ENCODE measurements around the gene KLHL26.

KLHL26 gene

DNA sequence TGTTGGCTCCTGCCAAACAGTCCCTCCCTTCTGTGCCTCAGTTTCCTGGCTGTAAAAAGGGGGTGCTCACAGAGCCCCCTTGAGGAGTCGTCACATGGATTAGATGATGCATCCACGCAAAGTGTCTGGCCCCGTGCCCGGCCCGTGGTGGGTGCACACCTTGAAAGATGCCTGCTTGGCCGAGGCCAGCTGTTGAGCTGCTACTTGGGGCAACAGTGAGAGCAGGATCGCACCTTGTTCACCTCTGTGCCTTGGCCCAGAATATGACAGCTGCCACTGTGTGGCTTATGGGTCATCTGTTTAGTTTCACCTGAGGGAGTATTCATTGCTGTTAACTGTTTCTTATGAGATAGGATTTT is 64.4 kb downstream of the KLHL26 start:
- no peak for DNase-seq (ENCODE audit: extremely low read depth, low read depth)
- TF ChIP-seq, protein P1, sequence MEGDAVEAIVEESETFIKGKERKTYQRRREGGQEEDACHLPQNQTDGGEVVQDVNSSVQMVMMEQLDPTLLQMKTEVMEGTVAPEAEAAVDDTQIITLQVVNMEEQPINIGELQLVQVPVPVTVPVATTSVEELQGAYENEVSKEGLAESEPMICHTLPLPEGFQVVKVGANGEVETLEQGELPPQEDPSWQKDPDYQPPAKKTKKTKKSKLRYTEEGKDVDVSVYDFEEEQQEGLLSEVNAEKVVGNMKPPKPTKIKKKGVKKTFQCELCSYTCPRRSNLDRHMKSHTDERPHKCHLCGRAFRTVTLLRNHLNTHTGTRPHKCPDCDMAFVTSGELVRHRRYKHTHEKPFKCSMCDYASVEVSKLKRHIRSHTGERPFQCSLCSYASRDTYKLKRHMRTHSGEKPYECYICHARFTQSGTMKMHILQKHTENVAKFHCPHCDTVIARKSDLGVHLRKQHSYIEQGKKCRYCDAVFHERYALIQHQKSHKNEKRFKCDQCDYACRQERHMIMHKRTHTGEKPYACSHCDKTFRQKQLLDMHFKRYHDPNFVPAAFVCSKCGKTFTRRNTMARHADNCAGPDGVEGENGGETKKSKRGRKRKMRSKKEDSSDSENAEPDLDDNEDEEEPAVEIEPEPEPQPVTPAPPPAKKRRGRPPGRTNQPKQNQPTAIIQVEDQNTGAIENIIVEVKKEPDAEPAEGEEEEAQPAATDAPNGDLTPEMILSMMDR (IDR thresholded peaks at IDR 0.05; ENCODE audit: low read depth, low read length): no peak

DNA sequence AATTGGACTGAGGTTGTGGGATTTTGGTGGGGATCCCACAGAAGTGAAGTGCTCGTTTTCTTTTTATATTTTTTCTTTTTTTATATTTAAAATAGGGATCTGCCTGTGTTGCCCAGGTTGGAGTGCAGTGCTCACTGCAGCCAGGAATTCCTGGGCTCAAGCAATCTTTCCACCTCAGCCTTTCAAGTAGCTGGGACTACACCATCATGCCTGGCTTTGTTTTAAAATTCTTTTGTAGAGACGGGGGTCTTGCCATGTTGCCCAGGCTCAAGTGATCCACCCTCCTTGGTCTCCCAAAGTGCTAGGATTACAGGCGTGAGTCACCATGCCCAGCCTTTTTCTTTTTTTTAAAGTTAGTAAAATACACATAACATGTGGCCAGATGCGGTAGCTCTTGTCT is 67.2 kb downstream of the KLHL26 start:
- TF ChIP-seq, protein P1 (IDR thresholded peaks at IDR 0.05; ENCODE audit: low read depth, low read length): no peak
- no peak for DNase-seq (ENCODE audit: extremely low read depth, low read depth)

DNA sequence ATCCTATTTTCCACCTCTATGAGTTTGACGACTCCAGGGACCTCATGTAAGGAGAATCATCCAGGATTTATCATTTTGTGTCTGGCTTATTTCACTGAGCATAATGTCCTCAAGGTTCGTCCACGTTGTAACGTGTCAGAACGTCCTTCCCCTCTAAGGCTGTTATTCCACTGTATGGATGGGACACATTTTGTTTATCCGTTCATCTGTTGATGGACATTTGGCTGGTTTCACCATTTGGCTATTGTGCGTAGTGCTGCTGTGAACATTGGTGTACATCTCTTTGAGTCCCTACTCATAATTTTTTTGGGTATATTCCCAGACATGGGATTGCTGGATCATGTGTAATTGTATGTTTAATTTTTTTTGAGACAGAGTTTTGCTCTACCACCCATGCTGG is 68.1 kb downstream of the KLHL26 start:
- TF ChIP-seq, protein P1 (IDR thresholded peaks at IDR 0.05; ENCODE audit: low read depth, low read length): no peak
- DNase-seq (ENCODE audit: extremely low read depth, low read depth): no peak

DNA sequence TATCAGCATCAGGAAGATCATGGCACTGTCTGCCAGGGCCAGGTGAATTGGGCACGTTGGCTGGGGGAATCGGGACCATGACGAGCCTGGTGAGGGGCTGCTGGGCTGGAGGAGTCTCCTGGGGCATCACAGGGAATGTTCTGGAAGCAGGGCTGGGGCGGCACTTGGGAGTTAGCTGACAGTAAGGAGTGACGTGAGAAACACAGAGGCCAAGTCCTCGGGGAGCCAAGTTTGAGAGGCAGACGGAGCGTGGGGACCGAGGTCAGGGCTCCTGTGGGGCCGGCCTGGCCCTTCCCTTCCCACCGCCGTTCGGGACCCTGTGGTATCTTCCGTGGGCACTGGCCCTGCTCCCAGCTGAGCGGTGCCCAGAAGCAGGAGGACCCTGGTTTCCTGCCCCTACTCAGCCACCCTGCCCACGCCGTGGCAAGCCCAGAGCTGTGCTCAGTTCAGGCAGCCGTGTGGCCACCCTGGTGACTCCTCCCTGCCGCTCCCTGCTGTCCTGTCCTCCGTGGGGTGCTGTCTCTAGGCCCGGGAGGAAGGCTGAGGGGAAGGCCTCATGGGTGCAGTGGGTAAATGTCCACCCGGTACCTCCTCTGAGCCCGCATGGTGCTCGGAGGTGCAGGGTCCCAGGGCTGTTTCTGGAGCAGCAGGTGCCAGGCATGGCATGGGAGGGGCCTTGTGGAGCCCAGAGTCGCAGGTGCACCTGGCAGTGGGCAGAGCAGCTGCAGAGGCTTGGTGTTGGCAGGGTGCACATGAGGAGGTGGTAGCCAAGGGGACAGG is 71.8 kb downstream of the KLHL26 start:
- TF ChIP-seq, protein P1 (IDR thresholded peaks at IDR 0.05; ENCODE audit: low read depth, low read length): no peak
- DNase-seq (ENCODE audit: extremely low read depth, low read depth): no peak

DNA sequence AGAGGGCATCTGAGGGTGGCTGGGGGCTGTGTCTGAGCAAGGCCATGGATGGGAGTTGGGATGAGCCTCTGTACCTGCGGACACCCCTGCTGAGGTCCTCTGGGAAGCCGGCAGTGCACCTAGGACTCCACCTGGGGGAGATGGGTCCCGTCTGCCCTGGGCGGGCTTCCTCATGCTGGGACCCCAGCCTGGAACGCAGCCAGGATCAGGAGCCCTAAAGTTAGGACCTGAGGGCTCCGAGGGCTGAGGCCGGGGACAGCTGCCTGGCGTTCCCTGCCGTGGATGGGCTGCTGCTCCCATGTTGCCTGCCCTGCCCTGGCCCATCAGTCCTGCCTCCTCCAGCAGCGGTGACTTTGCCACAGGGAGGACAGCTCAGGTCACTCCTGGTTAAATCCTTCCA is 72.7 kb downstream of the KLHL26 start:
- DNase-seq (ENCODE audit: extremely low read depth, low read depth): no peak
- TF ChIP-seq, protein P1 (IDR thresholded peaks at IDR 0.05; ENCODE audit: low read depth, low read length): no peak

DNA sequence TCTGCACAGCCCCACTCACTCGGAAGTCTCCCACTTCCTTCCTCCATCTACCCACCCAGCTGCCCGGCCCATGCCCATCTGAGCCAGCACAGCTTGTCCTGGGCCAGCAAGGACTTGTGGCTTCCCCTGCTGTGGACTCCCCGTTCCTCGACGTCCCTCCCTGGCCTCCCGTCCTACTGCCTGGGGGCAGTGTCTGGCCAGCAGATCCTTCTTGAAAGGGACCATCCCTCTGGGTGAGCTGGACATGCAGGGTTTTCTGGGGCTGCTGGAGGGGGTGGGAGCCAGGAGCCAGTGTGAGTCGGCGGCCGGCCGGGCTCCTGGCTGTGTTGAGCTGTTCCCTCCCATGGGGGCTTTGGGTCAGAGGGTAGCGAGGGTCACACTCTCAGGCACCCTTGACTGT is 73.4 kb downstream of the KLHL26 start:
- DNase-seq (ENCODE audit: extremely low read depth, low read depth): no peak
- TF ChIP-seq, protein P1 (IDR thresholded peaks at IDR 0.05; ENCODE audit: low read depth, low read length): no peak

DNA sequence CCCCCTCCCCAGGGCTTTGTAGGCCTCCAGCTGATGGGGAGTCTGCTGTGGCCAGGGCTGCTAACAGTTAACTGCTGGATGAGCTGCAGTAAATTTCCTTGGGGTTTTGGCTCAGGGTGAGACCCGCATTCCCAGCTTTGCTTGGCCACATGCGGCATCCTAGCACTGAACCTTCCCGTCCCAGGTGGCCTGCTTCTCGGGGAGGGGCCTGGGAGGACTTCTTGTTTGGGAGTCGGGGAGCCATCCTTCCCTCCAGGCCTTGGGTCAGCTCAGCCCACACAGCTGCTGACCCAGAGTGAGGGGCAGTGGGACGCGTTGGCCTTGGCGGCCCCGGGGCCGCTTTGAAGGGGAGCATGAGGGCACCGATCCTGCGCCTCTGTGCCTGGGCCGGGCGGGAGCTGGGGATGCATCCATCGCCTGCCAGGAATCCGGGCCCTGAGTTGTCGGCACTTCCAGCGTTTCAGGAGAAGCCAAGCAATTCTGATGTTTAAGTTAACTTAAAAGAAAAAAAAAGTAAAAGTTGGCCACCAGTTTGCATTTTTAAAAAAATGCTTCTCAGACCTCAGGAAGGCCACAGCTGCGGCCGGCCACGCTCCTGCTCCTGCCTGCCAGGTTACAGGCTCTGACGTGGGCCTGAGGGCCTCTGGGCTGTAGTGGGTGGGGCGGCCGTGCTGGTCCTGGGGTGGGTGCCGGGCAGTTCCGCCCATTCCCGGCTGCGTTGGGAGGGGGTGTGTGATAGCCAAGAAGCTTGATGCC is 74.3 kb downstream of the KLHL26 start:
- TF ChIP-seq, protein P1 (IDR thresholded peaks at IDR 0.05; ENCODE audit: low read depth, low read length): no peak

More for the DNA sequence above, 74.3 kb downstream of the KLHL26 start:
- peak; percentile 34 for DNase-seq (ENCODE audit: extremely low read depth, low read depth)

All from AG09319 (cell line).